GM23338 (cell line): Measurements from ENCODE around the gene MINDY4. TPM values are rescaled to one million over a fixed set of nuclear protein-coding genes. Genes with fewer than 3 reads are reported as not detected.

Experiments used
- ATAC-seq: fragments of 200-7000 bp; cut with Tn5 transposase; 3 replicates; pipeline ENCODE4 v1.9.1; 2020
- DNase-seq: peaks from one replicate; pipeline ENCODE4 v3.0.0-alpha.2; 2015; ENCODE audit warnings: low spot score
- H2AFZ ChIP-seq: fragments of 200-600 bp; sonication (generic); 2 replicates; pipeline ENCODE4 v1.8.0; 2016; ENCODE audit warnings: antibody characterized with exemption, mild to moderate bottlenecking, moderate library complexity
- H3F3A ChIP-seq: fragments of 200-600 bp; sonication (generic); replicated peaks from 2 replicates; pipeline ENCODE4 v1.8.0; 2017; ENCODE audit warnings: antibody characterized with exemption, mixed run types, low read depth
- H3K27ac ChIP-seq: fragments of 200-600 bp; sonication (generic); 2 replicates; pipeline ENCODE4 v1.6.1; 2016; ENCODE audit warnings: low read depth
- H3K27me3 ChIP-seq: fragments of 200-600 bp; sonication (generic); 2 replicates; pipeline ENCODE4 v1.8.0; 2016; ENCODE audit warnings: mild to moderate bottlenecking, mixed run types, moderate library complexity; ENCODE audit not compliant: insufficient read depth
- H3K36me3 ChIP-seq: fragments of 200-600 bp; sonication (generic); 2 replicates; pipeline ENCODE4 v1.8.0; 2016; ENCODE audit warnings: mild to moderate bottlenecking; ENCODE audit not compliant: insufficient read depth
- H3K4me1 ChIP-seq: fragments of 200-600 bp; sonication (generic); 2 replicates; pipeline ENCODE4 v1.8.0; 2016; ENCODE audit warnings: mild to moderate bottlenecking, moderate library complexity; ENCODE audit not compliant: insufficient read depth
- H3K4me2 ChIP-seq: fragments of 200-600 bp; sonication (generic); 2 replicates; pipeline ENCODE4 v1.7.1; 2017; ENCODE audit warnings: mixed run types
- H3K4me3 ChIP-seq: fragments of 200-600 bp; sonication (generic); 2 replicates; pipeline ENCODE4 v1.6.1; 2016; ENCODE audit warnings: mixed run types
- H3K79me2 ChIP-seq: fragments of 200-600 bp; sonication (generic); replicated peaks from 2 replicates; pipeline ENCODE4 v1.8.0; 2017; ENCODE audit warnings: mild to moderate bottlenecking; ENCODE audit not compliant: insufficient read depth
- H3K9me2 ChIP-seq: fragments of 200-600 bp; sonication (generic); 2 replicates; pipeline ENCODE4 v1.8.0; 2017; ENCODE audit not compliant: insufficient read depth
- H4K20me1 ChIP-seq: fragments of 200-600 bp; sonication (generic); replicated peaks from 2 replicates; pipeline ENCODE4 v1.8.0; 2017; ENCODE audit warnings: mild to moderate bottlenecking; ENCODE audit not compliant: insufficient read depth
- H3K27ac Mint-ChIP-seq: 2 replicates; pipeline ENCODE4 v1.8.0; 2020; ENCODE audit warnings: inconsistent platforms, mild to moderate bottlenecking, moderate library complexity, mixed read lengths
- H3K27me3 Mint-ChIP-seq: 3 replicates; pipeline ENCODE4 v1.8.0; 2022; ENCODE audit warnings: low read depth, mild to moderate bottlenecking, moderate library complexity, mixed read lengths, inconsistent platforms; ENCODE audit not compliant: insufficient read depth, poor library complexity
- H3K36me3 Mint-ChIP-seq: 3 replicates; pipeline ENCODE4 v1.8.0; 2021; ENCODE audit warnings: low read depth, mild to moderate bottlenecking, inconsistent platforms, moderate library complexity, mixed read lengths
- H3K4me1 Mint-ChIP-seq: 3 replicates; pipeline ENCODE4 v1.8.0; 2020; ENCODE audit warnings: mild to moderate bottlenecking, inconsistent platforms, mixed read lengths
- H3K4me3 Mint-ChIP-seq: 3 replicates; pipeline ENCODE4 v1.8.0; 2021; ENCODE audit warnings: moderate library complexity, mild to moderate bottlenecking, inconsistent platforms, mixed read lengths
- H3K9me3 Mint-ChIP-seq: 3 replicates; pipeline ENCODE4 v1.8.0; 2020; ENCODE audit warnings: moderate library complexity, mild to moderate bottlenecking, inconsistent platforms, mixed read lengths
- CTCF ChIP-seq, 2 experiments: fragments of 200-600 bp in 1 of 2; sonication (generic) in 1 of 2; conservative IDR thresholded peaks; 2 replicates each; pipeline versions ENCODE4 v1.5.1 to v1.6.1; 2016 to 2017; ENCODE audit warnings: antibody characterized with exemption in 2 of 2, low read depth in 2 of 2, mild to moderate bottlenecking in 2 of 2, moderate library complexity in 1 of 2
- JUNB ChIP-seq: IDR thresholded peaks from one replicate; pipeline ENCODE4 v1.6.1; 2016; ENCODE audit warnings: antibody characterized with exemption; ENCODE audit not compliant: unreplicated experiment
- POLR2AphosphoS5 ChIP-seq: IDR thresholded peaks from 2 replicates; pipeline ENCODE4 v1.6.1; 2016; ENCODE audit warnings: antibody characterized with exemption, low read depth
- REST ChIP-seq: IDR thresholded peaks from one replicate; pipeline ENCODE4 v1.6.1; 2018; ENCODE audit warnings: antibody characterized with exemption; ENCODE audit not compliant: unreplicated experiment
- ZNF462 ChIP-seq: fragments of 250-450 bp; sonication (Bioruptor Pico); IDR thresholded peaks from 2 replicates; pipeline ENCODE4 v1.5.0; 2020; ENCODE audit warnings: mild to moderate bottlenecking, moderate library complexity
- polyA plus RNA-seq: library from polyadenylated mRNA; unstranded; fragments of >200 nt; fragmentation: Nextera tagmentation; extraction: Ambion mirVana; gene quantifications from 2 replicates; pipeline ENCODE4 v1.2.1, GENCODE V29; 2016
- total RNA-seq: library from RNA; depleted of rRNA; stranded (reverse); fragments of >200 nt; shearing (Covaris generic); gene quantifications from 2 replicates; pipeline ENCODE4 v1.2.3, GENCODE V29; 2014

Gene MINDY4
- total and polyA plus RNA-seq, 2 experiments from 2014 or later = 1.7 to 4.4 TPM

- TF ChIP-seq ZNF462 (CRISPR knock-in tag) = no peak
- TF ChIP-seq REST = no peak
Observed at GRCh38 chr7:30909431-30909830, 138.2 kb downstream of the MINDY4 start (continued).

- Histone ChIP-seq H3K79me2 (no peaks in the 10 kb centered on the region), H3K36me3 (no peaks in the 10 kb centered on the region), H4K20me1 (no peaks in the 10 kb centered on the region), H3K27ac (no peak overlapping the region), H3F3A (no peaks in the 10 kb centered on the region), H3K4me1 (no peaks in the 10 kb centered on the region), H3K27me3 (no peaks in the 10 kb centered on the region), H2AFZ (no peak overlapping the region), H3K4me3 (no peak overlapping the region), H3K4me2 (no peak overlapping the region), H3K9me2 (no peaks in the 10 kb centered on the region)
- Mint-ChIP-seq H3K27me3 (peaks cover 11% of the 10 kb centered on the region), H3K4me1 (peaks cover 22% of the 10 kb centered on the region), H3K4me3 (no peak overlapping the region), H3K27ac (no peak overlapping the region), H3K36me3 (no peaks in the 10 kb centered on the region; the same call in 2 of the 3 replicates), H3K9me3 (no peaks in the 10 kb centered on the region)
- no peak for DNase-seq
- no peak for ATAC-seq
- TF ChIP-seq JUNB (no peak), POLR2AphosphoS5 (no peak), CTCF (conservative IDR thresholded peaks at IDR 0.05; ENCODE audit: low read depth in 2 of 2) (no peak)
Observed at GRCh38 chr7:30910411-30911073, 139.3 kb downstream of the MINDY4 start.
